ENCODE results near the gene NR2C2.

DNA sequence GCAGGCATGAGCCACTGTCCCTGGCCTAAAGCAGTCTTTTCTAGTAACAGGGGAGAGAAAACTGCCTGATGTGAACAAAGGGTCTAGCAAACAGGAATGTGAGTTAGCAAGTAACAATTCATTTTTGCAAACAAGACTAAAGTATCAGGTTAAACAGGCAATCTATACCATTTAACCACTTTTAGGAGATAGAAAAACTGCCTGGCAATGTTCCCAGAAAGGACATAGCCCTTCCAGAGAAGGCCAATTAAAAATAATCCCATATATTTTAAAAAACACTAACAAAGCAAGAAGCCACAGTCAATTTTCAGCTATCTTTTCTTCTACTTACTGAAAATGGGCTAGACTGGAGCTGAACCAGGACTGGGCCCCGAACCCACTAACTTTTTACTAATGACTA is 145.3 kb downstream of the NR2C2 start:
- TF ChIP-seq CTCF (IDR thresholded peaks at IDR 0.05) (no peak), POLR2A (IDR thresholded peaks at IDR 0.05) (no peak)
